Measurements from ENCODE around the gene RNF220. TPM values are rescaled to one million over a fixed set of nuclear protein-coding genes. Genes with fewer than 3 reads are reported as not detected.
A peak's percentile ranks its signal among the peaks of the same experiment; 100 is the strongest.
"Not testable (repeated sequence)": the region's sequence is repeated elsewhere in the genome, so short reads cannot be mapped to it uniquely, and the experiment has no call there.

Gene RNF220
- polyA plus RNA-seq, 3 donors = 97.9 to 109 (median 101) TPM

GRCh38 chr1:44485229-44485933 lies 80.3 kb downstream of the RNF220 start:
- peak; percentile 60 for DNase-seq

- no peak for DNase-seq
Measured at GRCh38 chr1:44485934-44486460, 80.9 kb downstream of the RNF220 start.

GRCh38 chr1:44489481-44489880 lies 84.4 kb downstream of the RNF220 start:
- no peak for DNase-seq

- no peak for DNase-seq
Measured at GRCh38 chr1:44496541-44497171, 91.6 kb downstream of the RNF220 start.

GRCh38 chr1:44497422-44498170 lies 92.5 kb downstream of the RNF220 start:
- DNase-seq = no peak

GRCh38 chr1:44499306-44499705 lies 94.3 kb downstream of the RNF220 start:
- no peak for DNase-seq

- no peak for DNase-seq
Measured at GRCh38 chr1:44500181-44501046, 95.4 kb downstream of the RNF220 start.

GRCh38 chr1:44501047-44501890 lies 96.2 kb downstream of the RNF220 start:
- DNase-seq = no peak

GRCh38 chr1:44502823-44503222 lies 97.8 kb downstream of the RNF220 start:
- not testable (repeated sequence) for DNase-seq

GRCh38 chr1:44503625-44504024 lies 98.6 kb downstream of the RNF220 start:
- DNase-seq = no peak

- DNase-seq = no peak
Measured at GRCh38 chr1:44505210-44505993, 100.3 kb downstream of the RNF220 start.

- DNase-seq = no peak
Measured at GRCh38 chr1:44507490-44508396, 102.7 kb downstream of the RNF220 start.

GRCh38 chr1:44508397-44508745 lies 103.3 kb downstream of the RNF220 start:
- no peak for DNase-seq

- no peak for DNase-seq
Measured at GRCh38 chr1:44511363-44511762, 106.3 kb downstream of the RNF220 start.

GRCh38 chr1:44511769-44512168 lies 106.7 kb downstream of the RNF220 start:
- no peak for DNase-seq

- DNase-seq = no peak
Measured at GRCh38 chr1:44512313-44512885, 107.3 kb downstream of the RNF220 start.

GRCh38 chr1:44513111-44513510 lies 108.1 kb downstream of the RNF220 start:
- no peak for DNase-seq

GRCh38 chr1:44514673-44515072 lies 109.6 kb downstream of the RNF220 start:
- no peak for DNase-seq

- DNase-seq = no peak
Measured at GRCh38 chr1:44515416-44515815, 110.4 kb downstream of the RNF220 start.

Measured in renal pelvis (tissue), 4 donors.